GM21390 (cell line): ENCODE data around the gene MPLKIP.
"Not testable (repeated sequence)": the region's sequence is repeated elsewhere in the genome, so short reads cannot be mapped to it uniquely, and the experiment has no call there.

Experiments used
- ATAC-seq: cut with Tn5 transposase; IDR thresholded peaks from one replicate; pipeline ENCODE4 v1.9.1; 2021; ENCODE audit not compliant: unreplicated experiment

Gene MPLKIP

DNA sequence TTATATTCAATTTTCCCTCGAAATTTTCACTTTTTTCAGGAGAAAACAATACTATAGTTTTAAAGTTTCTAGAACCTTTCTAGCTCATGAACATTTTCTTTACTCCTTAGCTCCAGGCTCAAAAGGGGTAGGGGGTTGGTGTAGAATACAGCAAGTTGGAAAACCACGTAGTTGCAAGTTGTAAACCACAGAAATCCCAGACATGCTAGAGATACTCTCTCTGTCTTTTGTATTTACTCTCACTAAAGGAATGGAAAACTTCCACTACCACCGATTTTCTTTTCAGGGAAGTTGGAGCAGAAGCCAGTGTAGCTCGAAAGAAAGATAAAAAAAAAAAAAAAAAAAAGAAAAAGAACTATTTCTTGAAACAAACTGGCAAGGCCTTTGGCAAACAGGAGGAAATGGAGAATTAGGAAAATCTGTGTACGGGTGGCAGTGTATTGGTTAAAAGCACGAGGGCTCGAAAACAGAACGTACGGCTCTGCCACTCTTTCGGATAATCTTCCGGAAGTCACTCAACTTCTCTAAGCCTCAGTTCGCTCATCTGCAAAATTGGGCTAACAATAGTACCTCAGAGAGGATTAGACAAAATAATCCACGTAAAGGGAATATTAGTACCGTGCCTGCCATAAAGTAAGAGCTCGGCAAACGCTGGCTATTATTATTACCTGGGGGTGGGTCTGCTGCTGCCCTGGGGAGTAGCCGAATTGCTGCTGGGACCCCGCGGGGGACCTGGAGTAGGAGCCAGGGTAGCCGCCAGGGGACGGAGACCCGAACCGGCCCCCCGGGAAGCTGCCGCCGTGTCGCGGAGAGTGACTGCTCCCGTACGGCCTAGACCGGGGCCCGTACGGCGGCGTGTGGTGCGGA lies 628 bp downstream of the MPLKIP start:
- peak; percentile 52 for ATAC-seq

DNA sequence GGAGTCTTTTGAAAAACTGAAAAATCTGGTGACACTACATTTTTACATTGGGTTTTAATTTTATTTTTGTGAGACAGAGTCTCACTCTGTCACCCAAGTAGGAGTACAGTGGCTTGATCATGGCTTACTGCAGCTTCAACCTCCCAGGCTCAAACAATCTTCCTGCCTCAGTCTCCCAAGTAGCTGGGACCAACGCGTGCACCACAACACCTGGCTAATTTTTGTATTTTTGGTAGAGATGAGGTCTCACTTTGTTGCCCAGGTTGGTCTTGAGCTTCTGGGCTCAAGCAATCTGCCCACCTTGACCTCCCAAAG lies 11.5 kb downstream of the MPLKIP start:
- ATAC-seq: no peak

DNA sequence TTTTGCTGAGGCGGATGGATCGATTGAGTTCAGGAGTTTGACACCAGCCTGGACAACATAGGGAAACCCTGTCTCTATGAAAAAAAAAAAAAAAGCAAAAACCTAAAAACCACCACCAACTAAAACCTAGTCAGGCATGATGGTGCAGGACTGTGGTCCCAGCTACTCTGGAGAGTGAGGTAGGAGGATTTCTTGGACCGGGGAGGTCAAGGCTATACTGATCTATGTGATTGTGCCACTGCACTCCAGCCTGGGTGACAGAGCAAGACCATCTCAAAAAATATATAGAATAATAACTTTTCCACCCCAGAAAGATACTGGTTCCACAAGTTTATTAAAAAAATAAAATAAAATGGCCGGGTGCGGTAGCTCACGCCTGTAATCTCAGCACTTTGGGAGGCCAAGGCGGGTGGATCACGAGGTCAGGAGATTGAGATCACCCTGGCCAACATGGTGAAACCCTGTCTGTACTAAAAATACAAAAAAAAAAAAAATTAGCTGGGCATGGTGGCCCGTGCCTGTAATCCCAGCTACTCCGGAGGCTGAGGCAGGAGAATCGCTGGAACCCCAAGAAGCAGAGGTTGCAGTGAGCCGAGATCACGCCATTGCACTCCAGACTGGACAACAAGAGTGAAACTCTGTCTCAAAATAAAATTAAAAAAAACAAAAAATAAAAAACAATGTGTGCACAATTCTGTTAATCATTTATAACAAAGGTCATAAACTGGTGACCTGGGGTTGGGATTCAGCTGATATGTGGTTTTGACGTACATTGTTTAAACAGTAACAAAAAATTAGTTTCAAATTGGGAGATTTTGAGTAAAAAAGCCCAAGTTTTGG lies 12.1 kb downstream of the MPLKIP start:
- not testable (repeated sequence) for ATAC-seq

DNA sequence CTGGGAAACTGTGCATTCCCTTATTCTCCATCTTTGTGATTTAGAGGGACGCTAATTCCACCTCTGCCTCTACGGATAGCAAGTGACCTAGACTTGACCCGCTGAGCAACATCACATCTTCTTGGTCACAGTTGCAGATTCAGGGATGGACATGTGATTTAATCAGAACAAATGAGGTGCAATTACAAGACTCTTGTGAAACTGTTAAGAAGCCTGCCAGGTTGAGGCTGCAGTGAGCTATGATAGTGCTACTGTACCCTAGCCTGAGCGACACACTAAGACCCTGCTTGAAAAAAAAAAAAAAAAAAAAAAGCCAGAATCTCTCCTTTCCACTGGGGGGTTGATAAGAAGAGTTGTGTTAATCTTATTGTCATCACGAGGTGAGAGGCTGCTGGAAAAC lies 14.4 kb downstream of the MPLKIP start:
- no peak for ATAC-seq

DNA sequence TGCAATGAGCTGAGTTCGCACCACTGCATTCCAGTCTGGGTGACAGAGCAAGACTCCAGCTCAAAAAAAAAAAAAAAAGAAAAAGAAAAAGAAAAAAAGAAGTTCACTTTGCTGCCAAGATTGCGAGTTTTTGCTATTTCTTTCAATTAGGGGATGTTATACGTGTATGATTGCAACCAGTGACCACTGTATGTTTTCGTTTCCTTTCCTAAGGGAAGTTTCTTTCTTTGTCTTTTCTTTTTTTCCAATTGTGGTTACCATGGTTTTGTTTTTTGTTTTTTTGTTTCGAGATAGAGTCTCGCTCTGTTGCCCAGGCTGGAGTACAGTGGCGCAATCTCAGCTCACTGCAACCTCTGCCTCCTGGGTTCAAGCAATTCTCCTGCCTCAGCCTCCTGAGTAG lies 16.2 kb downstream of the MPLKIP start:
- not testable (repeated sequence) for ATAC-seq

DNA sequence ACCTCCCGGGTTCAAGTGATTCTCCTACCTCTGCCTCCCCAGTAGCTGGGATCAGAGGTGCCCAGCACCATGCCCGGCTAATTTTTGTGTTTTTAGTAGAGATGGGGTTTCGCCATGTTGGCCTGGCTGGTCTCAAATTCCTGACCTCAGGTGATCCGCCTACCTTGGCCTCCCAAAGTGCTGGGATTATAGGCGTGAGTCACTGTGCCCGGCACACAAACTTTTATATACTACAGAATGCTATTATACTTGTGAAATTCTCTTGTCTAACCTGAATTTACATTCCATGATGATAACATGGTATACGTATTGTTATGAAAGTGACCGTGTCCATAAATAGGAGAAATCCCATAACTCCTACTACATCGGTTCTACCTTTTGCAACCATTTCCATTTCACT lies 17.2 kb downstream of the MPLKIP start:
- ATAC-seq: not testable (repeated sequence)

DNA sequence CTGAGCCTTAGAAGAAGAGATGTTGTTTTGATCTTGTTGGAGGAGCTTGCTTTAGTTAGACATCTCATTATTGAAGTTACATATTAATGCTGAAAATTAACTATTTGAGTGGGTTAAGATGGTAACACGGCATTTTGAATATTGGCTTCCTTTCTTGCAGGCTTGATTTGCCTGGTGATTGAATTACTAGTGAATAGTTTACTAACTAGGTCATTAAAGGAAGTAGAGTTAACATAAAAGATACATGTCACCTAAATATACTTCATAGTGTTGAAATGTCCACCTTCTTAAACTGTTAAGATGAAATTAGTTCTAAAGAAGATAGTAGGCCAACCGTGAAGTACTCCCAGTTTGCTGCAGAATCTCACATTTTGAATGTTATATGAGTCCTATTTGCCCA lies 18.5 kb downstream of the MPLKIP start:
- no peak for ATAC-seq

DNA sequence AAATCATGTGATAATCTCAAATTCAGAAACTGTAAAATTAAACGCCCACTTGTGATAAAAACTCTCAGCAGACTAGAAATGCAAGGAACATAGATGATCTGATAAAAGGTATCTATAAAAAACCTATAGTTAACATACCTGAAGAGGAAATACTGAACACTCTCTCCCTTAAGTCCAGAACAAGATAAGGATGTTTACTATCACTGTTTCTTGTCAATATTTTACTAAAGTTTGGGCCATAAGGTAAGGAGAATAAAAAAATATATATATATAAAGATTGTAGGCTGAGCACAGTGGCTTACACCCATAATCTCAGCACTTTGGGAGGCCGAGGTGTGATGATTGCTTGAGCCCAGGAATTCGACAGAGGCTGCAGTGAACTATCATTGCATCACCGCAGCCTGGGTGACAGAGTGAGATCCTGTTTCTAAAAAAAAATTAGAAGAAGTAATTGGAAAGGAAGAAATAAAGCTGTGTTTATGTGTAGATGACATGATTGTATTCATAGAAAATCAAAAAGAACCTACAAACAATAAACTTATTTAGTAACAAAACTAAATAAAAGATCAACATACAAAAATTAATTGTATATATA lies 28.4 kb downstream of the MPLKIP start:
- ATAC-seq: no peak

DNA sequence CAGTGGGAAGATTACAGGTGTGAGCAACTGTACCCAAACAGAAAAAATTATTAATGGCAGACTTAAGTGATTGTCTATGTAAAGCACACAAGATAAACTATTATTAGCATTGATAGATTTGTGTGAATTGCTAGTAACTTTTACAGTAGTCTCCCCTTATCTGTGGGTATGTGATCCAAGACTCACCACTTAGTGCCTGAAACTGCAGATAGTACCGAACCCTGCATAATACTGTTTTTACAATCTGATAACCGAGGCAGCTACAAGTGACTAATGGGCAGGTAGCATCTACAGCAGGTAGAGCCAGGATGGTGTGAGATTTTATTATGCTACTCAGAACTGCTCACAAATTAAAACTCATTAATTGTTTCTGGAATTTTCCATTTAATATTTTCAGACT lies 31.5 kb downstream of the MPLKIP start:
- no peak for ATAC-seq

DNA sequence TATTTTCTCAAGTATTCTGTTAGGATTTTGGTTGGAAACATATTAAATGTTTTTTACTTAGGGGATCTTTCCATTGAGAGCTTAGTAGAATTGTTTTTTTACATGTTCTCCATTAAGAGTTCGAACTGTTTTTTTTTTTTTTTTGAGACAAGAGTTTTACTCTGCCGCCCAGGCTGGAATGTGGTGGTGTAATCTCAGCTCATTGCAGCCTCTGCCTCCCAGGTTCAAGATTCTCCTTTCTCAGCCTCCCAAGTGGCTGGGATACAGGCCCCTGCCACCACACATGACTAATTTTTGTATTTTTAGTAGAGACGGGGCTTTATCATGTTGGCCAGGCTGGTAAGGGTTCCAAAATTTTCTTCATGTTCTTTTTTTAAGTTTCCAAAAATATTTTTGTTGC lies 33.2 kb downstream of the MPLKIP start:
- ATAC-seq: no peak

DNA sequence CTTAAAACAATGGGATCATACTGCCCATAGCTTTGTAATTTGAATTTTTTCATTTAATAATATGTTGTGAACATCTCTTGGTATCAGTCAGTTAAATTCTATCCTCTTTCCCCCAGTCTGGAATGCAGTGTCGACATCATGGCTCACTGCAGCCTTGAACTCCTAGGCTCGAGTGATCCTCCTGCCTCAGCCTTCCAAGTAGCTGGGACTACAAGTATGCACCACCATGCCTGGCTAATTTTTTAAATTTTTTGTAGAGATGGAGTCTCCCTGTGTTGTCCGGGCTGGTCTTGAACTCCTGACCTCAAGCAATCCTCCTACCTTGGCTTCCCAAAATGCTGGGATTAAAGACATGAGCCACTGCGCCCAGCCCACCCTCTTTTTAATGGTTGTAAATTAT lies 34.6 kb downstream of the MPLKIP start:
- no peak for ATAC-seq

DNA sequence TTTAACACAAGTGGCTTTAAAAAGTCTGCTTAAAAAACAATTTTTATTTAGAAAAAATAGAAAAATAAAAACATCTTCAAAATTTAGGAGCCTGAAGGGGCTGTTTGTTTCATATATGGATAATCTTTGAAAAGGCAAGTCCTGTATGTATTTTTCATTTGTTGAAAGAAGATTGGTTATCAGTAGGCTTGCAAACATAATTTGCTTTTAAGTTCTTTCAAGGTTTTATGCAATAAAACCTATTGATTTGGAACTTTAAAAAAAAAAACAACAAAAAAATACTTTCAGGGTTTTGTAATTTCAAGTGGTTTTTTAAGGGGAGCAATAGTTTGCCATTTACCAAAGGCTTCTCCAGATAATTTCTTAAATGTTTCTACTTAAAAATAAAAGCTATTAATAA lies 35.6 kb downstream of the MPLKIP start:
- ATAC-seq: no peak

DNA sequence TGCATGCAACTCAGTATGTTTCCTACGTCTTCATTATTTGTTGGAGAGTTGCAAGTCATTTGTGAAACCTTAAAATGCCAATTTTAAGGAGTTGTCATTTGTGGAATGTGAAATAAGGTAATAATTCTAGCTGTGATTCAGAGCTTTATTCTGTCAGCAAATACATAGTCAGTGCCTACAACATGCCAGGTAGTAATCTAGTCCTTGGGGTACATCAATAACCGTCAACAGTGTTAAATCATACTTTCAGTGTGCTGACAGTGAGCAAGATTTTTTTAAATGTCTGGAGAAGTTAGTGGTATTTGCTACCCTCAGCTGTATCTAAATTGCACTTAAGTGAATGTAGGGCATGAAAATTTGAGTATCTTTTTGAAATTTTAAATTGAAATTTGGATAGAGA lies 36.7 kb downstream of the MPLKIP start:
- ATAC-seq: no peak

DNA sequence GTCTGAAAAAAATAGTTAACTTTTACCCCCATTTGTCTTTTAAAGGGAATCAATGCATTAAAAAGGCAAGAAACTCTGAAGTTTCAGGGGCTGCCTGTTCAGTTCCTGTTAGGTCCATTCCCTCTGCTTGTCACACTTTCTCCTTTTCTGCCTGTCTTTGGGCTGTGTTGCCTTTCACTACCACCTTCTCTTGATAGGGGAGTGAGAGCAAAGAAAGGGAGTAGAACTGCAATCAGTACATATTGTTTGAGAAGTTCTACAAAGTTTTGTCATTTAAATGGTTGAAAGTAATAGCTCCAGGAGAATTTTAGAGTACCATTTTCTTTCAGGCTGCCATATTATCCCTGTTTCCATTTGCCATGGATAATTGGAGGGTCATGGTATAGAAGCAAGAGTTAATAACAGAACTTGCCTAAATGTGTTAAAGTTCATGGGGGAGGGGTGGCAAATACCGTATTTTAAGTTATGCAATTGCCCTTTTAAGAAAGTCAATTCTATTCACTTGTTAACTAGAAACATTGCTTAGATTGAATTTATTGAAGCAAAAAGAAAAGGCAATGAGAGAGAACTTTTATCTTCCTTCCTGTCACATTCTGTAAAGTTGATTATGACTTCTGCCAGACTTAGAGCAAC lies 38.6 kb downstream of the MPLKIP start:
- no peak for ATAC-seq

DNA sequence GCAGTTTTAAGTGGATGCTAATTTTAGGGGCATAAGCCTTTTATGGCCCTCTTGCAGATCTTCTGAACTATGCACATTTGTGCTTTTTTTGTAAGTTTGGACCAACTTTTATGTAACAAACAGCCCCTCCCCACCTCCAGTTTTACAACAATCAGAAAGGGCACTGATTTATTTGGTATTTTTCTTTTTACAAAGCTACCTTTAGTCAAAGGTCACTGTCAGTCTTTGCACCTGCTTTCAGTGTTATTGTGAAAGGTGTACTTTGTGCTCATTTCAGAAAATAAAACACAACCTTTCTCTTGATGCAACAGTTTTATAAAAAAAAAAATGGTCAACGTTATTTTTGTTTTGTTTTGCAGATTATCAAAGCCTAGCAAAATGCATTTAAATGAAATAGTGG lies 39.2 kb downstream of the MPLKIP start:
- ATAC-seq: no peak

DNA sequence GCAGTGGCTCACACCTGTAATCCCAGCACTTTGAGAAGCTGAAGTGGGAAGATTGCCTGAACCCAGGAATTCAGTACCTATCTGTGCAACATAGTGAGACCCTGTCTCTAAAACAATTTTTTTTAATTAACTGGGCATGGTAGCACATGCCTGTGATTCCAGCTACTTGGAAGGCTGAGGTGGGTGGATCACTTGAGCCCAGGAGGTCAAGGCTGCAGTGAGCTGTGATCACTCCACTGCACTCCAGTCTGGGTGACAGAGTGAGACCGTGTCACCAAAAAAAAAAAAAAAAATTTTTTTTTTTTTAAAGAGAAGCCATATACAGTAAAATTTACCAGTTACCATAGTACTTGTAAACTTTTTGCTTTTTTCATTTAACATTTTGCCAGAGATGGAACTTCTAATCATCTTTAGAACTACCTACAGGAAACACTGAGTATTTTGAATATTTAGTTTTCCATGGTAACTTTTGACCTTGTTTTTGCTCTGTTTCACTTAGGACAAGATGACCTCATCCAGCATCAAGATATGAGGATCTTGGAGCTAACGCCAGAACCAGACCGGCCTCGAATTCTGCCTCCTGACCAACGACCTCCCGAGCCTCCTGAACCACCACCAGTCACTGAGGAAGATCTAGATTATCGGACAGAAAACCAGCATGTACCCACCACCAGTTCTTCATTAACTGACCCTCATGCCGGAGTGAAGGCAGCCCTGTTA lies 40.6 kb downstream of the MPLKIP start:
- no peak for ATAC-seq

DNA sequence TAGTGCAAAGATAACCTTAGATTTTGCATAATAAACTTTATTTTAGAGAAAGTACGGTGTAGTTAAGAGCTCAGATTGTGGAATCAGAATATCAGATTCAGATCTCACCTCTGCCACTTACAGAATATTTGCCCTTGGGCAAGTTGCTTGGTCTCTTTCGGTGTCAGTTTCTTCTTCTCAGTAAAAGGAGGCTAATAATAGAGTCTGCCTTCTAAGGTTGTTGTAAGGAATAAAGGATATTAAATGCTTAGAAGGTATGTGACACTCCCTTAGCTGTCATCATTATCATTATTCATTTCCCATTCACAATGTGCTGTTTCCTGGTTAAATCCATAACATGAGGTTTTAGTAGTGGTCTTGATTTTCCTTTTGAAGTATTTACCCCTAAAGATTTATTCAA lies 42.2 kb downstream of the MPLKIP start:
- ATAC-seq: no peak

DNA sequence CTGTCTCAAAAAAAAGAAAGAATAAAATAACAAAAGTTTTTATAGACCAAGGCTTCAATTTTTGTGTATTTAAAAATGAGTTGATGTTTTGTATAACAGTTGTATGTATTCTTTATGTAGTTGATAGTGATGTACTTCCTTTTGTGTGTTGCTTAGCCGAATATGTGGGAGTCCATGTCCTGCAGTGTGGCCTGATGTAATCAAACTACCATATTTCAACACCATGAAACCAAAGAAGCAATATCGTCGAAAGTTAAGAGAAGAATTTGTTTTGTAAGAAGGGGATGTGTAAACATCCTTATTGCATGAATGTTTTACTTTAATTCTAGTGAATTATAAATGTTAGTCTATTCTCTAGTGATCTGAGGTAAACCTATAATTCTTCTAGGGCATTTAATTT lies 56.6 kb downstream of the MPLKIP start:
- ATAC-seq: no peak
